ENCODE data around the gene LASP1. TPM values are rescaled to one million over a fixed set of nuclear protein-coding genes. Genes with fewer than 3 reads are reported as not detected.

LASP1 gene
- total and polyA plus RNA-seq, 2 of the 4 experiments (the other 2 are of a cell fraction), result 79.8 to 262 TPM

GRCh38 chr17:38850374-38850773 lies 19.5 kb upstream of the LASP1 start:
- no peak overlapping the region for H3K4me3 ChIP-seq (ENCODE audit: insufficient read depth, low read depth, low read length)
- intact Hi-C loops (cut with micrococcal nuclease), result no loop called here
- ATAC-seq (ENCODE audit: low read depth), result no peak

More at GRCh38 chr17:38850374-38850773, 19.5 kb upstream of the LASP1 start:
- in situ Hi-C loops (cut with MboI; ENCODE audit: low sequenced_read_pairs), result no loop called here
- Histone ChIP-seq H3K4me2 (ENCODE audit: low read depth, low read length) (no peak overlapping the region), H3K9ac (ENCODE audit: low read depth, low read length) (no peak overlapping the region; the same call in 1 of the 2 replicates), H3K9me3 (ENCODE audit: control insufficient read depth, insufficient read depth, low read length) (no peaks in the 10 kb centered on the region), H4K20me1 (ENCODE audit: insufficient read depth, low read length) (peaks cover 61% of the 10 kb centered on the region), H2AK5ac (ENCODE audit: low read depth, low read length) (no peak overlapping the region), H2AFZ (replicated peaks; ENCODE audit: low read length, poor library complexity) (no peak overlapping the region), H3K9me1 (ENCODE audit: insufficient read depth, low read length) (0 out of 2 replicates have a peak, but pooled peaks cover 7% of the 10 kb centered on the region), H4K8ac (ENCODE audit: low read depth in 2 of 2, low read length in 2 of 2) (no peak overlapping the region), H3K27me3 (ENCODE audit: control insufficient read depth, insufficient read depth, low read length) (no peaks in the 10 kb centered on the region), H3K4me1 (ENCODE audit: control insufficient read depth, insufficient read depth, low read length) (peaks cover 3% of the 10 kb centered on the region; the same call in 1 of the 2 replicates), H2BK5ac (ENCODE audit: low read depth, low read length, poor library complexity, severe bottlenecking) (no peak overlapping the region), H2BK15ac (ENCODE audit: low read depth, low read length) (no peak overlapping the region), H4K91ac (ENCODE audit: insufficient read depth, low read depth, low read length) (no peak overlapping the region), H2AK9ac (replicated peaks; ENCODE audit: low read depth, low read length, poor library complexity) (no peak overlapping the region), H3K4ac (ENCODE audit: low read depth, low read length) (no peak overlapping the region), H3K79me1 (ENCODE audit: low read depth in 1 of 2, low read length in 2 of 2) (peaks cover 16 to 57% of the 10 kb centered on the region in 2 experiments), H3K18ac (ENCODE audit: low read depth, low read length) (no peak overlapping the region), H3K14ac (replicated peaks; ENCODE audit: low read depth, low read length) (no peak overlapping the region), H2BK20ac (ENCODE audit: low read depth, low read length) (no peak overlapping the region), H2BK120ac (ENCODE audit: low read depth, low read length) (no peak overlapping the region), H3K23ac (ENCODE audit: low read depth, low read length) (peak overlapping the region; percentile 29; the same call in 1 of the 2 replicates), H3K56ac (ENCODE audit: extremely low read depth, insufficient read depth, low read length) (no peak overlapping the region), H3K27ac (ENCODE audit: insufficient read depth, low read length) (no peak overlapping the region), H4K5ac (ENCODE audit: low read depth, low read length) (no peak overlapping the region), H3K36me3 (ENCODE audit: control insufficient read depth, insufficient read depth, low read length) (peaks cover 48% of the 10 kb centered on the region)
- BruUV-seq (replicated peaks), result no TSS peak
- TF ChIP-seq ELK1 (IDR thresholded peaks at IDR 0.05; ENCODE audit: borderline replicate concordance, low read depth, low read length), result no peak
- ChIA-PET CTCF (no interaction called here), POLR2A (ENCODE audit: unreplicated experiment) (no interaction called here)
- dilution Hi-C loops (cut with HindIII; ENCODE audit: low sequenced_read_pairs, unreplicated experiment), result no loop called here
- 91% methylated on average over 5 of the region's 7 CpGs; no CpG with 5 or more reads in 1 of the 2 experiments for WGBS, 2 experiments (ENCODE audit: extremely low coverage in 2 of 2, insufficient read length in 1 of 2)
- no peak for DNase-seq

Measured in IMR-90 (cell line).